Activated T-cell treated with anti-CD3 and anti-CD28 coated beads for 4 hours (primary cell): Measurements from ENCODE around the gene FAM3B.

ENCODE experiments used
- DNase-seq: peaks from one replicate; pipeline ENCODE4 v3.0.0-alpha.2; 2020

The FAM3B gene

GRCh38 chr21:41321211-41321907 is 4.8 kb downstream of the FAM3B start:
- no peak for DNase-seq

DNA sequence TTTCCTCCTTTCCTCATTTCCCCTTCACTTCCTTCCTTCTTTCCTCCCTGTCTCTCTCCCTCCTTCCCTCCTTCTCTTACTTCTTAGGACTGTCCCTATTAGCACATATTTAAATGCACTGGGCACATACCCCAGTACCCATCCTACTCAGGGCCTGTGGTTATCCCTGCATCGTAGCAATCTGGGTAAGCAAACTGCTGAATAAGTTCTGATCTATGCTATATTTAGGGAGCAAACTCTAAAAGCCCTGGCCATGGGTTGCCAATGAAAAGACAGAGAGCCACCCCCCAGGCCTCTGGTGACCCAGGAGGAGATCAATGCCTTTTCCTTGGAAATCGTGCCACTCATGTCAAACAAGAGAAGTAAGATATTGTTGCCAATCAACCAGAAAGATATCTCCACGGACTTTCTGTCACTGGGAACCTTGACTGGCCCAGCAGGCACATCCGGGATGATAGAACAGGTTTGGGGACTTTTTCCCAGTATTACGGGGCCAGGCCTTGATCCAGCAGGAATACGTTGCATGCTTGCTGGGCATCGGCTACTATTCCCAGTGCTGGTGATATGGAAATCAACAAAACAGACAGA is 5.4 kb downstream of the FAM3B start:
- no peak for DNase-seq

- no peak for DNase-seq
Measured at GRCh38 chr21:41322496-41323382, 6.1 kb downstream of the FAM3B start.

DNA sequence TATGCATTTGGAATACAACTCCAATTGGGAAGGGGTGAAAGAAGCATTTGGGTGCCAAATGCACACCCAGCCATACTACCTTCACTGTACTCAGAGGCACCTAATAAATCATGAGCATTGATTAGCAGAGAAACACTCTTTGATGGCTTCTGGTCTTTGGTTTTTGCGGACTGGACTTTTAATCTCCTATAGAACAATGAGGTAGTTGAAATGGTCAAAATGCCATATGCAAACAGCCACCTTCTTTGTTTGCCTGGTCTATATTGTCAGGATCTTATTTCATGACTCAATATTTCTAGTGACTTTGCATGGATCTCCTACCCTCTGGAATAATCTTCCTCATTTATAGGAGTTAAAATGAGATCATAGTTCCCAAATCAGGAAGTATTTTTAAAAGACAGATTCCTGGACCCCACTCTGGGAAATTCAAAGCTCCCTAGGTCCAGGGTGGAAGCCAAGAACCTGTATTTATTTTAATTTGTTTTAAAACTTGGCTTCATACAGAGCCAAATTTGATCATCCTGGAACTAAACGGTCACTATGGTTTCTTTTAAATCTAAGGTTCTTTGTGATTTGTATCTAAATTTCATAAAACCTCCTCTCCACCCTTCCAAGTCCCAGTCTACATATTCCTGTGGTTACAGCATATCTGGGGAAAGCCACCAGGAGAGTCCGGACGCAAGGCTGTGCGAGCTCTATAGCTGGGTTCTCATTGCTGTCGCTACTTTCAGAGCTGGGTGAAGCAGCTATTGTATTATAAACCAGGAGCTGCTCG is 8.7 kb downstream of the FAM3B start:
- DNase-seq: no peak

GRCh38 chr21:41326414-41327080 is 9.9 kb downstream of the FAM3B start:
- DNase-seq: no peak

DNA sequence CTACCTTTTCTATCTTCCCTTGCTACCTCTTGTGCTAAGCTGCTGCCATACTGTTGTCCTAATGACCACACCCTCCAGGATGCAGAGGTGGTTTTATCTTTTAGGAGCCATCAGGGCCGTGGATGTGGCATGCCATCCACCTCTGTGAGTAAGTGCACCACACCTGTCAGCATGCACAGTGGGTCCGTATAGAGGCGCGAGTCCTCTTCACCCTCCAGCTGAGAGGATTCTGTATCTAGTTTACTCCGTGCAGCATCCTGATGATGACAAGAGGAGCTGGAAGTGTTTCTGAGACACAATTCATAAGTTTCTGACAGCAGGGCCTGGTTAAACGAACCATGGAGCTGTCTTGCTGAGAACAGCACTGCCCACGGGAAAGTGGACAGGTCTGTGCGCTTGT is 11.2 kb downstream of the FAM3B start:
- DNase-seq: no peak

- no peak for DNase-seq
Measured at GRCh38 chr21:41328660-41329607, 12.3 kb downstream of the FAM3B start.

DNA sequence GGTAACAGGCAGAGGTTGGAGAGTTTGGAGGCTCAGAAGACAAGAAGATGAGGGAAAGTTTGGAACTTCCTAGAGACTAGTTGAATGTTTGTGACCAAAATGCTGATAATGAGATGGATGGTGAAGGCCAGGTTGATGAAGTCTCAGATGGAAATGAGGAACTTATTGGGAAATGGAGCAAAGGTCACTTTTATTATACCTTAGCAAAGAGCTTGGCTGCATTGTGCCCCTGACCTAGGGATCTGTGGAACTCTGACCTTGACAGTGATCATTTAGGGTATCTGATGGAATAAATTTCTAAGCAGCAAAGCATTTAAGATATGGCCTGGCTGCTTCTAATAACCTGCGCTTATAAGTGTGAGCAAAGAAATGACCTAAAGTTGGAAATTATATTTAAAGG is 17.2 kb downstream of the FAM3B start:
- DNase-seq: no peak

DNA sequence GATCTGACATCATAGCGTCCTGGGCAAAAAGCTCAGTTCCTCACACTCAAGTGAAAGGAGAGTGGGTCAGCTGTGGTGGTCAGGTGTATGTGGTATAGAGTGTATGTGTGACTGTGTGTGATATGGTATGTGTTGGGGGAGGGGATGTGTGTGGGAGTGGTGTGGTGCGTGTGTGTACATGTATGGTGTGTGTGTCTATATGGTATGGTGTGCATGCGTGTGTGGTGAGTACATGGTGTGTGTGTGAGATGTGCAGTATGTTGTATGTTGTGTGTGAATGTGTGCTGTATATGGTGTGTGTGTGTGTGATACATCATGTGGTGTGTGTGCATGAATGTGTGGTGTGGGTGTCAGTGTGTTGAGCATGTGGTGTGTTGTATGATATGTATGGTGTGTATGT is 20.9 kb downstream of the FAM3B start:
- no peak for DNase-seq

GRCh38 chr21:41338455-41338854 is 21.9 kb downstream of the FAM3B start:
- DNase-seq: no peak

DNA sequence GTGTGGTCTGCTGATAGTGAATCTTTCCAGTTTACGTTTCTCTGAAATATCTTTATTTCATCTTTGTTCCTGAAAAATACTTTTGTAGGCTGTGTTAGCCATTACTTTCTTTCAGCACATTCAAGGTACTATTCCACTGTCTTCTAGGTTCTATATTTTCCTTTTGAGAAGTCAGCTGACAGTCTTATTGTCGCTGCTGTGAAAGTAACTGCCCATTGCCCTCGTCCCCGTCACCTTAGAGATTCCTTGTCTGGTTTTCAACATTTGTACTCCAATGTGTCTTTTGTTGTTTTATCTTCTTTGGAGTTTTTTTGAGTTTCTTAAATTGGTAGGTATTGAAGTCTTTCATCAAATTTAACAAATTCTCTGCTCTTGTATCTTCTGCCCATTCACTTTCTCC is 25.4 kb downstream of the FAM3B start:
- no peak for DNase-seq

DNA sequence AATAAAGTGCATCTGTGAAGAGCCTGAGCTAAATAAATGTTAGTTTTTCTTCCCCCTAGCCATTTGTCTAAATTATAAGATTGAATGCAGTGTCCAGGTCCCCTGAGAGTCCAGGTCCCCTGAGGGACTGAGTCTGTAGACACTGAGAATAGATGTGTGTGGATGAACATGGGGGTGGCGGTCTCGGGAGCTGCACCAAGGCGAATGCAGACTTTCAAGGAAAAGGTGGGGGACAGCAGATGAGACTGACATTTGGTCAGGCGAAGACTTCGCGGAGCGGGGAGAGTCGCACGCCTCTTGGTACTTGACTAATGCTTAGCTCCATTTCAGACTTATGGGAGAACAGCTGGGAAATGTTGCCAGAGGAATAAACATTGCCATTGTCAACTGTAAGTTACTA is 27.5 kb downstream of the FAM3B start:
- DNase-seq: no peak

- DNase-seq: no peak
Measured at GRCh38 chr21:41345356-41345755, 28.8 kb downstream of the FAM3B start.

- DNase-seq: no peak
Measured at GRCh38 chr21:41345934-41346685, 29.5 kb downstream of the FAM3B start.

GRCh38 chr21:41346758-41347157 is 30.2 kb downstream of the FAM3B start:
- no peak for DNase-seq

GRCh38 chr21:41348434-41348833 is 31.8 kb downstream of the FAM3B start:
- DNase-seq: no peak

DNA sequence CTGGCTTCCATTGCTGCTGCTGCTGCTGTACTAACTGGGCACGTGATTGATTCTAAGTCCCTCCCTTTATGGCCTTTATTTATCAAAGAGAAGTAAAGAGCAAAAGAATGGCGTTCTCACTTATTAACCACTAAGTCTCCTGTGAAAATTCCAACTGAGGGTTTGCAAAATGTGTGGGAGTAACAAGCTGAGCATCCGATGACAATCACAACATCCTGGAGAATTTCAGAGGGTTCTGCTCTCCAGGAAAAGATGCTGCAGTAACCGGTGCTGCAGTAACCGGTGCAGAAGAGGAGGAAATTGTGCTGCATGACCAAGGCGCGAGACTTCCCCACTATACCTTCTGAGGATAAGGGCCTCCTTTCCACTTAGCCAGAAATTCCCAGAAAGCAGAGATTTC is 32.5 kb downstream of the FAM3B start:
- no peak for DNase-seq

DNA sequence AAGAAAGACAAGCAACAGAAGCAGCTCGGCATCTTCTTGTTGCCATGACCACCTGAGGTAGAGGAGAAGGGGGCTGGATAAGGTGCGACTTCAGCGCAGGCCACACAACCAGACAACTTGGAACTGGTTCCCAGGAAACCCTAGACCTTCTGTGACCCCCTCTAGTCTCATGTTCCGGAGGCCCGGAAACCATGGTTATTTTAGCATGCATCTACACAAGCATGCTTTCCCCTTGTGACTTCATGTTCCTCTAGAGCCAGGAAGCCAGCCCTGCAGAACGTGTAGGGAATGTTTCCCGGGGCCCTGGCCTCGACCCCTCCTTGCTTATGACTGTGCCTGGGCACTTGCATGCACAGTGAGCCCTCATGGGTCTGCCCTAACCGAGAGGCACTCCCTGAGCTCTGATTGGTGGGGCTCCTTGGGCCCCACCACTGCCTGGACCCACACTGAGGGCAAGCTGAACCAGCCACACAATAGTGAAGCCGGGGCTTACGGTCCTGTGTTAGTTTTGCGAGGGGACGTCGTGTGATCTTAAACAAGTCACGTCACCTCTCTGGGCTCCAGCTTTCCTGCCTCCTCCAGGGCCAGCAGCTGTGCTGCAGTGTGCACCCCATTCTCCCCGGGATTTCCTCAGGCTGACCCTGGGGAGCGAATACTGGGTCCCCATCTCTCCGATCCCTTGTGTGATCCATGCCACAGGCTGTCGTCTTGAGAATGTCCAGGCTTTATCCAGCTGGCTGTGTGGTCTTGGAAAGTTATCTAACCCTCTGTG is 33.2 kb downstream of the FAM3B start:
- no peak for DNase-seq

GRCh38 chr21:41350436-41351155 is 34.0 kb downstream of the FAM3B start:
- DNase-seq: no peak
